Adrenal gland (tissue), 12 donors: ENCODE data around the gene CCL1. TPM values are rescaled to one million over a fixed set of nuclear protein-coding genes. Genes with fewer than 3 reads are reported as not detected.

Experiments used
- DNase-seq, 7 donors: peaks; one replicate each; pipeline ENCODE4 v3.0.0-alpha.2; 2019 to 2020
- H3K27ac ChIP-seq, 5 donors: fragments of 200-600 bp; sonication (generic) in 4 of 5; 1 replicate in 3 of 5; 2 replicates in 2 of 5; pipeline versions ENCODE4 v1.5.1 to v1.8.0; 2016 to 2020; ENCODE audit warnings: mild to moderate bottlenecking in 1 of 5
- H3K27me3 ChIP-seq: fragments of 200-600 bp; 2 replicates; pipeline ENCODE4 v1.8.0; 2021
- H3K36me3 ChIP-seq, 2 donors: fragments of 200-600 bp; replicated peaks in 1 of 2; 1 replicate in 1 of 2; 2 replicates in 1 of 2; pipeline versions ENCODE4 v1.5.1 to v1.8.0; 2018 to 2022
- H3K4me1 ChIP-seq, 2 donors: fragments of 200-600 bp; replicated peaks in 1 of 2; 1 replicate in 1 of 2; 2 replicates in 1 of 2; pipeline versions ENCODE4 v1.5.1 to v1.8.0; 2018 to 2021
- H3K4me3 ChIP-seq, 4 donors: fragments of 200-600 bp; sonication (generic) in 3 of 4; one replicate each; pipeline ENCODE4 v1.5.1; 2016 to 2018
- H3K9me3 ChIP-seq, 3 donors: fragments of 200-600 bp; sonication (generic) in 1 of 3; replicated peaks in 1 of 3; 1 replicate in 2 of 3; 2 replicates in 1 of 3; pipeline versions ENCODE4 v1.5.1 to v1.8.0; 2016 to 2021
- POLR2A ChIP-seq, 2 donors: fragments of 450-650 bp; IDR thresholded peaks; one replicate each; pipeline ENCODE4 v1.6.1; 2017; ENCODE audit warnings: antibody characterized with exemption in 2 of 2, mild to moderate bottlenecking in 2 of 2, moderate library complexity in 1 of 2
- WGBS, 4 donors: extraction: QIAGEN DNeasy Blood & Tissue Kit in 2 of 4; methylation state at CpG; one replicate each; pipeline versions ENCODE4 v1.1.5 to v1.1.7; 2013 to 2017; 5-methylcytosine and 5-hydroxymethylcytosine counted together
- intact Hi-C, 2 donors: fragments of 100-400 bp; cut with DNase I; formaldehyde crosslinking; loops; one replicate each; pipeline versions ENCODE4 v1.14.1 to v1.15.0; 2022 to 2023
- polyA plus RNA-seq, 3 donors: library from polyadenylated mRNA; stranded (reverse); fragments of 200-250 nt in 2 of 3; fragments of 350-450 nt in 1 of 3; fragmentation: Illumina TruSeq in 1 of 3; extraction: RNeasy Lipid Tissue Mini Kit (QIAGEN cat#74804) in 1 of 3; gene quantifications; one replicate each; pipeline ENCODE4 v1.2.3, GENCODE V29; 2013 to 2014
- total RNA-seq, 9 donors: library from RNA; depleted of rRNA in 4 of 9; stranded (reverse); fragments of >200 nt in 4 of 9; fragments of 120-200 nt in 1 of 9; fragmentation: NEBNext Ultra II Directional in 1 of 9; extraction: Animal tissue kit (Norgen Biotek cat#: 25700) in 1 of 9; gene quantifications; one replicate each; pipeline versions ENCODE4 v1.1.0 to v1.2.4, GENCODE V29; 2013 to 2023
- TF ChIP-seq, protein P1 (sequence below), 6 experiments: fragments of 450-650 bp in 4 of 6; fragments of 200-600 bp in 2 of 6; sonication (generic) in 1 of 6; IDR thresholded peaks; 1 replicate in 5 of 6; 2 replicates in 1 of 6; pipeline versions ENCODE4 v1.5.1 to v1.8.0; 2016 to 2021; ENCODE audit warnings: antibody characterized with exemption in 6 of 6, mild to moderate bottlenecking in 2 of 6, moderate library complexity in 1 of 6
- donor health status: healthy with polysubstance abuse.
- donor health status: Bipolar disorder and iron deficiency.
- donor health status: DM: yes; HTN: yes; CAD: no.
- donor health status: DM: no; HTN: no; CAD: no.
- donor health status: DM: no; HTN: no; CAD: no.
- donor health status: DM: yes; HTN: yes; CAD: no.

The CCL1 gene
- total and polyA plus RNA-seq, 12 donors = not detected

DNA sequence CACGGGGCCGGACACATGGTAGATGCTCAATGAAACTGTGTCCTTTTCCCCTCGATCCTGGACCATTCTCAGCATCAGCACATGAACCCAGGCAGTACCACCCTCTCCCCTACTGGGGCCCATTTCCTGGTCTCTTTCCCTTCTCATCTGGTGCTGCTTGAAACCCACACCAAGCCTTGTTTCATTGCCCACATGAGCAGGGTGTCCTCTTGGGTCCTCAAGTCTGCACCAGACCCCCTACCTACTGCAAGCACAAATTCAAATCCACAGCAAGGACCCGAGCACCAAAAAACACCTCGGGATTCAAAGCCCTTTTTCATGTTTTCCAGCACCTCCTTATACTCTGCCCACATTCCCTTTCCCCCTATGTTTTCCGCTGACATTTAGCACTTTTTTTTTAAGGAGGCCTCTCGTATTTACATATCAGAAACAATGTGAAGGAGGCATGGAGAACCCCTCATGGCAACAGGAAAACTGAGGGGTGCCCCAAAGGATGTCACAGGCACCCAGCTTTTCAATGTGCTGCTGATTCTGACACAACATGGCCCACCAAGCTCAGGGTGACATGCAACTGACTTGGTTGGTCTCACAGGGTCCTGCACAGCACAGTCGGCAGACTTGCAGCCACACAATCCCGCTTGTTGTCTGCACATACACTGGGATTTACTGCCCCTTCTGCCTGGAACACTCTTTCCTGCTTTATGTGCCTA is 4.6 kb upstream of the CCL1 start:
- H3K36me3 ChIP-seq = no peaks in the 10 kb centered on the region
- intact Hi-C loops = no loop called here
- no peak overlapping the region for H3K27ac ChIP-seq
- WGBS, 4 donors = 75 to 85% (median 79%) methylated on average over 9 of the region's 9 CpGs
- TF ChIP-seq POLR2A (IDR thresholded peaks at IDR 0.05) = no peak
- TF ChIP-seq, protein P1, sequence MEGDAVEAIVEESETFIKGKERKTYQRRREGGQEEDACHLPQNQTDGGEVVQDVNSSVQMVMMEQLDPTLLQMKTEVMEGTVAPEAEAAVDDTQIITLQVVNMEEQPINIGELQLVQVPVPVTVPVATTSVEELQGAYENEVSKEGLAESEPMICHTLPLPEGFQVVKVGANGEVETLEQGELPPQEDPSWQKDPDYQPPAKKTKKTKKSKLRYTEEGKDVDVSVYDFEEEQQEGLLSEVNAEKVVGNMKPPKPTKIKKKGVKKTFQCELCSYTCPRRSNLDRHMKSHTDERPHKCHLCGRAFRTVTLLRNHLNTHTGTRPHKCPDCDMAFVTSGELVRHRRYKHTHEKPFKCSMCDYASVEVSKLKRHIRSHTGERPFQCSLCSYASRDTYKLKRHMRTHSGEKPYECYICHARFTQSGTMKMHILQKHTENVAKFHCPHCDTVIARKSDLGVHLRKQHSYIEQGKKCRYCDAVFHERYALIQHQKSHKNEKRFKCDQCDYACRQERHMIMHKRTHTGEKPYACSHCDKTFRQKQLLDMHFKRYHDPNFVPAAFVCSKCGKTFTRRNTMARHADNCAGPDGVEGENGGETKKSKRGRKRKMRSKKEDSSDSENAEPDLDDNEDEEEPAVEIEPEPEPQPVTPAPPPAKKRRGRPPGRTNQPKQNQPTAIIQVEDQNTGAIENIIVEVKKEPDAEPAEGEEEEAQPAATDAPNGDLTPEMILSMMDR (IDR thresholded peaks at IDR 0.05) = no peak
- H3K9me3 ChIP-seq = no peaks in the 10 kb centered on the region
- H3K27me3 ChIP-seq = no peaks in the 10 kb centered on the region
- no peaks in the 10 kb centered on the region for H3K4me1 ChIP-seq
- DNase-seq = no peak
- no peak overlapping the region for H3K4me3 ChIP-seq

DNA sequence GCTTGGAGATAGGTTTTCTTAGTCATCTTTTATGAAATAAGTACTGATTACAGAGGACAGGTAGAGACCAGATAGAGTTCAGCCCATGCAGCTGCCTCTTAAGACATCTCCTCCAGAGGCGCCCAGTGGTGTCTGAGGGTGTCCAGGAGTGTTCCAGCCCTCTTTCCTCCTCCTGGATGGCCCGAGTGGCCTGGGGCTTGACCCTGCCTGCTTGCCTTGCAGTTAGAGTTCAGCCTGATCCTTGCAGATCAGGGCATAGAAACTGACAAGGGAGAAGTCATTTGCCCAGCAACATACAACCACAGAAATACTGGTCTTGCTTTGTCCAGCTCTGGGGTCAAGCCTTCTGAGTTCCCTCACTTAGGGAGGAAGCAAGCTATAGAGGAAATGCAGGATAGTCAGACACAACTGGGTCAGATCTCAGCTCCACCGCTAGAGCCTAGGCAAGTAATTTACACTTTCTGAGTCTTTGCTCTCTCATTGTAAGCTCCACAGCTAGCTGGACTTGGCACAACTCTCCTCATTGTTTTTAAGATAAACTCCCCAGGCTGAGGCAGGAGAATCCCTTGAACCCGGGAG is 3.6 kb upstream of the CCL1 start:
- no peaks in the 10 kb centered on the region for H3K36me3 ChIP-seq
- H3K27me3 ChIP-seq = no peaks in the 10 kb centered on the region
- TF ChIP-seq, protein P1 (IDR thresholded peaks at IDR 0.05) = no peak
- TF ChIP-seq POLR2A (IDR thresholded peaks at IDR 0.05) = no peak
- no peak overlapping the region for H3K27ac ChIP-seq
- no peaks in the 10 kb centered on the region for H3K9me3 ChIP-seq
- WGBS, 4 donors = 61 to 72% (median 66%) methylated on average over 3 to 4 of the region's 4 CpGs
- no peak for DNase-seq
- H3K4me3 ChIP-seq = no peak overlapping the region
- H3K4me1 ChIP-seq = no peaks in the 10 kb centered on the region
- intact Hi-C loops = no loop called here

DNA sequence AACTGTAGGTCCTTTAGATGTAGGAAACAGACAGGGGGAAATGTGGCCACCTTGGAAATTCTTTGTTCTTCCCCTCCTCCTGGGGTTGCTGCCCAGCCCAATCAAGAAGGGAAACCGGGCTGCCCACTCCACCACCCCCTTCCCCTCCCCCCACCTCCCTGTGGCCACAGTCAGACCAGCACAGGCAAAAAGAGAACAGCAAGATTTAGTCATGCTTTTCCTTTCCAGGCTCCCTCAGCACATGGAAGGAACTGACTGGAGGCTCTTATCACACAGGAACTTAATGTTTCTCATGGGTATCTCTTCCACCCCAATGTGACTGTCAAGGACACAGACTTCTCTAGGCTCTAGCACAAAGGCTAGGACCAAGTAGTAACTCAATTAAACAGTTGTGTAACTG is 3.0 kb upstream of the CCL1 start:
- no peaks in the 10 kb centered on the region for H3K36me3 ChIP-seq
- intact Hi-C loops = no loop called here
- H3K4me1 ChIP-seq = no peaks in the 10 kb centered on the region
- H3K9me3 ChIP-seq = no peaks in the 10 kb centered on the region
- H3K4me3 ChIP-seq = no peak overlapping the region
- no peak overlapping the region for H3K27ac ChIP-seq
- no peaks in the 10 kb centered on the region for H3K27me3 ChIP-seq
- WGBS, 4 donors = 17 to 27% (median 20%) methylated on average over 1 of the region's 1 CpG
- no peak for TF ChIP-seq POLR2A (IDR thresholded peaks at IDR 0.05)
- TF ChIP-seq, protein P1 (IDR thresholded peaks at IDR 0.05) = no peak
- DNase-seq = no peak

- Histone ChIP-seq H3K4me1 (no peaks in the 10 kb centered on the region), H3K27me3 (no peaks in the 10 kb centered on the region), H3K36me3 (no peaks in the 10 kb centered on the region), H3K27ac (no peak overlapping the region), H3K9me3 (no peaks in the 10 kb centered on the region), H3K4me3 (no peak overlapping the region)
- intact Hi-C loops = no loop called here
- TF ChIP-seq POLR2A (IDR thresholded peaks at IDR 0.05) = no peak
- TF ChIP-seq, protein P1 (IDR thresholded peaks at IDR 0.05) = no peak
- DNase-seq = no peak
- WGBS, 4 donors = 43 to 65% (median 49%) methylated on average over 2 of the region's 2 CpGs
These were observed 2.3 kb upstream of the CCL1 start for GRCh38 chr17:34365340-34365739.
